HG03066 (cell line): ENCODE data around the gene ROPN1B.

Experiments
- ATAC-seq: cut with Tn5 transposase; IDR thresholded peaks from one replicate; pipeline ENCODE4 v1.9.1; 2021; ENCODE audit warnings: low read depth; ENCODE audit not compliant: unreplicated experiment

ROPN1B gene

GRCh38 chr3:126003447-126004190 lies 34.6 kb downstream of the ROPN1B start:
- no peak for ATAC-seq

- no peak for ATAC-seq
Measured at GRCh38 chr3:126004217-126004616, 35.2 kb downstream of the ROPN1B start.

- no peak for ATAC-seq
Measured at GRCh38 chr3:126004692-126005091, 35.7 kb downstream of the ROPN1B start.

GRCh38 chr3:126005951-126006350 lies 37.0 kb downstream of the ROPN1B start:
- no peak for ATAC-seq

- no peak for ATAC-seq
Measured at GRCh38 chr3:126008219-126008618, 39.2 kb downstream of the ROPN1B start.

GRCh38 chr3:126009181-126009580 lies 40.2 kb downstream of the ROPN1B start:
- ATAC-seq, result no peak

GRCh38 chr3:126013751-126014156 lies 44.8 kb downstream of the ROPN1B start:
- no peak for ATAC-seq

- ATAC-seq, result no peak
Measured at GRCh38 chr3:126014252-126014651, 45.3 kb downstream of the ROPN1B start.

- no peak for ATAC-seq
Measured at GRCh38 chr3:126015075-126015474, 46.1 kb downstream of the ROPN1B start.

- ATAC-seq, result no peak
Measured at GRCh38 chr3:126016616-126017015, 47.6 kb downstream of the ROPN1B start.

- ATAC-seq, result no peak
Measured at GRCh38 chr3:126017362-126017761, 48.4 kb downstream of the ROPN1B start.

- ATAC-seq, result no peak
Measured at GRCh38 chr3:126018545-126018944, 49.6 kb downstream of the ROPN1B start.

- ATAC-seq, result no peak
Measured at GRCh38 chr3:126018995-126019394, 50.0 kb downstream of the ROPN1B start.

GRCh38 chr3:126019683-126020082 lies 50.7 kb downstream of the ROPN1B start:
- no peak for ATAC-seq

GRCh38 chr3:126021224-126021623 lies 52.2 kb downstream of the ROPN1B start:
- ATAC-seq, result no peak

GRCh38 chr3:126021702-126022101 lies 52.7 kb downstream of the ROPN1B start:
- no peak for ATAC-seq

- no peak for ATAC-seq
Measured at GRCh38 chr3:126022741-126023359, 53.9 kb downstream of the ROPN1B start.

GRCh38 chr3:126023390-126023789 lies 54.4 kb downstream of the ROPN1B start:
- no peak for ATAC-seq

- no peak for ATAC-seq
Measured at GRCh38 chr3:126024049-126024854, 55.3 kb downstream of the ROPN1B start.

- ATAC-seq, result no peak
Measured at GRCh38 chr3:126025116-126025729, 56.2 kb downstream of the ROPN1B start.

- no peak for ATAC-seq
Measured at GRCh38 chr3:126025862-126026261, 56.9 kb downstream of the ROPN1B start.
